ENCODE measurements around the gene FOXD3.
A peak's percentile ranks its signal among the peaks of the same experiment; 100 is the strongest.

FOXD3 gene

DNA sequence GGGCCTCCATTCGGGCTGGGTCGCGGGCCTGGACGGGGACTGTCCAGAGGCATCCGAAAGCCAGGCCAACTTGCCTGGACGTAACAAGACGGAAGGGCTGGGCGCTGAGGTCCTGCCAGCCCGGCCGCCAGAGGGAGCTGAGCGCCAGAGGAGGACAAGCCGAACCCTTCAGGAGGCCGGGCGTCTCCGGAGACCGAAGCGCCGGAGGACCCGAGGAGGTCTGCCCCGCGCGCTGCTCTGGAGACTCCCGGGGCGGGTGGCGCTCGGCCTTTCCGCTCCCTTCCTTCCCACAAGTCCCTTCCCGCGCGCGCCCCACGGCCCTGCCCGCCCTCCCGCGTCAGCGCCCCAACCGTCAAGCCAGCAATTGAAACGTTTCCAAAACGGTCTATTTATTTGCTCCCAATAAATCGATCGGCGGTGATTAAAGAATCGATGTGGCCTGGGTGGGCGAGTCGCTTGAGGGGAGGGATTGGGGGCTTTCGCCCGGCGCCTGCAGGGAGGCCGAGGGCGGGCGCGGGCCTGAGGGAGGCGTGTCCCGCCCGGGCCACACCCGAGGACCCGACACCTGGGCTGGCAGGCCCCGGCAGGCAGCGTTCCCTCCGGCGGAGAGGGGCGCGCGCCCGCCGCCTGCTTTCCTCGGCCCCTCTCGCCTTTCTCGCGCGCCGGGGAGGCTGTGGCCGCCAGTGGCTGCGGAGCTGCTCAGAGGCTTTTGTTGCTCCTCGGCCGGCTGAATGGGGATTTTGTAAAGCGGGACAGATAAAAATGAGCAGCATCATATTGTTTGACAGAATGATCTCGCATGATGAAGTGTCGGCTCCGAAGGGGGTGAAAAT is 5.2 kb upstream of the FOXD3 start:
- Mint-ChIP-seq H3K27ac (no peak overlapping the region), H3K27me3 (peaks cover 88% of the 10 kb centered on the region), H3K4me1 (ENCODE audit: low read depth) (peaks cover 53% of the 10 kb centered on the region), H3K9me3 (peaks cover 8% of the 10 kb centered on the region), H3K36me3 (ENCODE audit: low read depth) (no peaks in the 10 kb centered on the region), H3K4me3 (peak overlapping the region; percentile 71)
- intact Hi-C loops (cut with micrococcal nuclease): loop anchor here (1.0 kb wide), 1 partner anchor 124 kb away; no protein-coding TSS in a partner anchor

DNA sequence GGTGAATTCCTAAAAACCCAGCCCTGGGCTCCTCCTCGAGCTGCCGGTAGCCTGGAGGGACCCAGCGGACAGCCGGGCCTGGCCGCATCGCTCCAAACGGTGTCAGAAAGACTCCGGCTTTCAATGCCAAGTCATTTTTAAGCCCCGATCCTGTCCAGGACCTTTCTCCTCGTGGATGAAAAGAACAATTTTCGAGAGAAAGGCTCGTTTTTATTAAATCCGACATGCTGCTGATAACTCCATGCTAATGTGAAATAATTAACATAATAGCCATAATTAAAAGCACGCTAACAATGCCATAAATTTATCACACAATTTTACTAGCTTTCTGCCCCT is 4.6 kb upstream of the FOXD3 start:
- peaks cover 8% of the 10 kb centered on the region for H3K9me3 Mint-ChIP-seq
- no peak overlapping the region for H3K27ac Mint-ChIP-seq
- H3K4me1 Mint-ChIP-seq (ENCODE audit: low read depth): peaks cover 49% of the 10 kb centered on the region
- H3K36me3 Mint-ChIP-seq (ENCODE audit: low read depth): no peaks in the 10 kb centered on the region
- H3K27me3 Mint-ChIP-seq: peaks cover 89% of the 10 kb centered on the region
- intact Hi-C loops (cut with micrococcal nuclease): loop anchor here (1.0 kb wide), 1 partner anchor 124 kb away; no protein-coding TSS in a partner anchor
- H3K4me3 Mint-ChIP-seq: peak overlapping the region; percentile 56

DNA sequence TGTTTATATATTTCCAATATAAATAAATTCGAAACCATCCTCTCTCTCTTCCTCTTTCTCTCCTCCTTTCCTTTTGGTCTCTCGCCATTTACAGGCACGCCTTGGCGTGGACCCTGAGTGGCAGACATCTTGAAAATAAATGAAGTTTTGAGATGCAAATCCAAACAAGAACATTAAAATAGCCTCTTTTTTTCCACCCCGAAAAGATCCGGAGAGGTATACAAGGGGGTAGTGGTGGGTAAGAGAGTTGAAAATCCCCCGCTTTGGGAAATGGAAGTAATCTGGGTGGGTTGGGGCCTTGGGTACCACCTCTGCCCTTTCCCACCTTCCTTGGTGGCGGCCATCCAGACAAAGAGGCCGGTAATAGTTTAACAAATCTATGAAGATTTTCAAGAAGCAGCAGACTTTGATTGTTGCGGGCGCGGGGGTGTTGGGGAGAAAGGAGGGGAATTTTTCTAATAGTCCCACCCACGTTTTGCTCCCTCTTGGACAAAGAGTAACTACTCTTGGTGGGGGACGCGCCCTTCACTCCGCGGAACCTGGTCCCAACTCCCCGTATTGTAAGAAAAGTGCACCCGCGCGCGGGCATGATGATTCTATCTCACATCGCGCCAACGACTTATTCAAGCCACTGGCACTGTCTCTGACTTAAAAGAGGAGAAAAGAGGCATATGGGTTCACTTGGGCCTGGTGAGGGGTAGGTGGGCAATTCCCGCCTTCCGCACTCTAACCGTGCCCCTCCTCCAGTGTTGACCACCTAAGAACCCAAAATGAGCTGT is 4.0 kb upstream of the FOXD3 start:
- Mint-ChIP-seq H3K27ac (no peak overlapping the region), H3K36me3 (ENCODE audit: low read depth) (no peaks in the 10 kb centered on the region), H3K4me3 (no peak overlapping the region), H3K9me3 (peaks cover 8% of the 10 kb centered on the region), H3K27me3 (peaks cover 89% of the 10 kb centered on the region), H3K4me1 (ENCODE audit: low read depth) (peaks cover 50% of the 10 kb centered on the region)
- intact Hi-C loops (cut with micrococcal nuclease): no loop called here

DNA sequence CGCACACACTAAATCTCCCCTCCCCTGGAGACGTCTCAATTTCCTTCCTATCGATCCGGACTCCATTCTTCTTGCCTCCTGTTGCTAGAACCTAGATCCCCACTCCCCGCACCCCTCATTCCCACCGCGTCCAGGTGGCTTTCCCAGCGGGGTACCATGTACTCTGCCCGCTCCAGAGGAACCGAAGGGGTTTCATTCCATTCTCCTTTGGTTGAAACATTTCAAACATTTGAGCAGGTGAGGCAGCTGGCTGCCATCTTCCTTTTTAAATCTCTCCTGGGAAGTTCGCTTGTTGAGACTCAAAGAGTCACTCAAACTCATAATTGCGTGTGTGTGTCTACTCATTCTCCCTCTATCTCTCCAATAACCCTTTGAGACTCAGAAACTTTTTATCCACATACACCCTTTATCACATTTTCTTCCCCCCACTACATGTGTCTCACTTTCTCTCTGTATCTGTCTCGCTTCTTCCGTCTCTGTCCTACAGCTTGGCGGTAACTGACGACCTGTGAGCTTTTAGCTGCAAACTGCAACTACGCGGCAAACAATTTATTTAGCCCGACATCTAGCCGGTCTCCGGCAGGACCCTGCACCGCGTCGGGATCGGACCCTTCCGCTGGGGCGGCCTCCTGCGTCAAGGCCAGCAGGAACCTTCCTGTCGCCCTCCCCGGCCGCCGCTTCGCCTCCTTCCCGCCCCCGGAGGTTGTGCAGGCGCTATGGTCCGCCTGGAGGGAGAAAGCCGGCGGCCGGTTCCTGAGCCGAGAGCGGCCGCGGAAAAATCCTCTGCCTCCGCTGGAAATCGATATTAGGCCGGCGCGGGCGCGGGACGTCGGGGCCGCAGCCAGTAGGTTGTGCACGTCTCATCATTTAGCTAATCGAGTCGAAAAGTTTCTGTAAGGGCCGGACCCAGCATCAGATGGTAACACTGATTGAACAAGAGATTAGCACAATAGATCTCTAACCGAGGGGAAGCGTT is 3.0 kb upstream of the FOXD3 start:
- peak overlapping the region; percentile 55 for H3K4me3 Mint-ChIP-seq
- H3K36me3 Mint-ChIP-seq (ENCODE audit: low read depth): no peaks in the 10 kb centered on the region
- peaks cover 48% of the 10 kb centered on the region for H3K4me1 Mint-ChIP-seq (ENCODE audit: low read depth)
- no peak overlapping the region for H3K27ac Mint-ChIP-seq
- intact Hi-C loops (cut with micrococcal nuclease): loop anchor here (5.0 kb wide), 1 partner anchor 48 kb away; the partner anchor contains the start of gene ALG6
- H3K9me3 Mint-ChIP-seq: peaks cover 8% of the 10 kb centered on the region
- peaks cover 86% of the 10 kb centered on the region for H3K27me3 Mint-ChIP-seq

DNA sequence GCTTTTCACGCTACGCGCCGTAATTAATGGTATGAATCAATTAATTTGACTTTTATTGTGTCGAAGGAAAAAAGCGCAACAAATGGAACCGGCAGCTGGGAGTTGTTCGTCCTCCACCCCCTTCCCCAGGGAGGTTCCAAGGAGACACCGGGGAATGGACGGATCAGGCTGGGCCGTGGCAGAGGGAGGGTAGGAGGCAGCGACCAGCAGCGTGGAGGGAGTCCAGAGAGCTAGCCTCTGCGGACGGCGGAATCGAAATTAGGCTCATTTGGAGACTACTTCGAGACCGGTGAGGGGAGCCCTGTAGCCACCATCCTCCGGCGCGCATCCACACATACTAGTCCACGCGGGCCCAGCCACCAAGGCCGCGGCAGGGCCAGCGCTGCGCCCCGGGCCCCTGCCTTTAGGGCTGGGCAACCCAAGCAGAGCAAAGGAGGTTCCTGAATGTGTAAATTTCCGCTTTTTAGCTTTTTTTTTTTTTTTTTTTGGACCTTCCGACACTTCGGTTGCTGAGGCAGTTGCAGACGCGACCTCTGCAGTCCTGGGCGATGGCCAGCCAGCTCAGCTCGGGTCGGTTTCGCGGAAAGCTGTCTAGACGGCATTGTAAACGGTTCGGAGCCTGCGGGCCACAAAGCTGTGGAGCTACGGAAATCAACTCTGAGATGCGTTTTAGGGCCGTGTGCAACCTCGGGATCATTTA is 2.2 kb upstream of the FOXD3 start:
- peak overlapping the region; percentile 55 for H3K4me3 Mint-ChIP-seq
- intact Hi-C loops (cut with micrococcal nuclease): loop anchor here (5.0 kb wide), 1 partner anchor 47 kb away; the partner anchor contains the start of gene ALG6
- peaks cover 8% of the 10 kb centered on the region for H3K9me3 Mint-ChIP-seq
- no peaks in the 10 kb centered on the region for H3K36me3 Mint-ChIP-seq (ENCODE audit: low read depth)
- no peak overlapping the region for H3K27ac Mint-ChIP-seq
- H3K4me1 Mint-ChIP-seq (ENCODE audit: low read depth): peaks cover 51% of the 10 kb centered on the region
- peaks cover 84% of the 10 kb centered on the region for H3K27me3 Mint-ChIP-seq

DNA sequence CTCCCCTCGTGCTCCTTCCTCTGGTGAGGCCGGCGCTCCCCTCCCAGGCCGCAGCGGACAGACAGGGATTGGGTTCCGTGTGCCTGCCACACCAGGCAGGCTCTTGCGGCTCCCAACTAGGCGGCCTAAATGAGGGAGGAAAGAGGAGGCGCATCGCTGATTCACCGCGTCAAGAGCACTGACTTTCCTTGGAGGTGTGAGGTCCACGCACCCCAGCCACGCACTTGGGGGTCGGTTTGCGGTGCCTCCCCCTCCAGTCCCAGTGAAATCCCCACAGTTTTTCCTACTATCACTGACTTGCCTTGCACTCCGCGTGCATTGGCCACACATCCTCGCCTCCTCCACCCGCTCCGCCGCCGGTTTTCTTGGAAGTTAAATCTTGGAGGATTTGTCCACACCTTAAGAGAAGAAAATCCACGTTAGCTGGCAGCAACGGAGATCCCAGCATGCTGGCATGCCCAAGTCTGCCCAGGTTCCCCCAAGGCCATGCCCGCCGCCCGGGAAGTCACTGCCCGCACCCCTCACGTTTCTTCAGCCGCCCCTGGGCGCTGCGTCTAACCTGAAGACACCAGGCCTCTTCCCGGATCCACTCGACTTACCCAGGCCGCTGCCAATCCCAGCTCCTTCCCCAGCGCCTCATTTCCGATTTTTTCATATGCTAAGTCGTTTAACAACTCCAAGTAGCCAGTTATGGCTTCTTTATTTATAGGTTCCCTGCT is 1.1 kb upstream of the FOXD3 start:
- intact Hi-C loops (cut with micrococcal nuclease): loop anchor here (5.0 kb wide), 1 partner anchor 46 kb away; the partner anchor contains the start of gene ALG6
- H3K27me3 Mint-ChIP-seq: peaks cover 81% of the 10 kb centered on the region
- peak overlapping the region; percentile 54 for H3K27ac Mint-ChIP-seq
- H3K4me3 Mint-ChIP-seq: peak overlapping the region; percentile 71
- peaks cover 51% of the 10 kb centered on the region for H3K4me1 Mint-ChIP-seq (ENCODE audit: low read depth)
- H3K36me3 Mint-ChIP-seq (ENCODE audit: low read depth): no peaks in the 10 kb centered on the region
- H3K9me3 Mint-ChIP-seq: peaks cover 8% of the 10 kb centered on the region

DNA sequence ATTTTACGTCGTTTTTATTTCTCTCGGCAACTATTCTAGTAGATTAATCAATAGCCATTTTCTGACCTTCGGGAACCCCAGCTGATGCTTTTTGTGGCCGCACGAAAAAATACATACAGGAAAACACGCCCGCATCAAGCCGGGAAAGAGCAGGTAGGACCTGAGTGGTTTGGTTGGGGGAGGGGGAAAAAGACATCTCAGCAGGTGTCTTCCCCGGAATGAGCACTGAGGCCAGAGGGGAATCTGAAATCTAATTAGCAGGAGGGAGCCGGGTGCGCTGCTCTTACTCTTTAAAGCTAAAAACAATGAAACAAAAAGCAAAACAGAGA is 618 bp upstream of the FOXD3 start:
- peaks cover 51% of the 10 kb centered on the region for H3K4me1 Mint-ChIP-seq (ENCODE audit: low read depth)
- H3K27me3 Mint-ChIP-seq: peaks cover 81% of the 10 kb centered on the region
- H3K9me3 Mint-ChIP-seq: peaks cover 8% of the 10 kb centered on the region
- peak overlapping the region; percentile 71 for H3K4me3 Mint-ChIP-seq
- intact Hi-C loops (cut with micrococcal nuclease): loop anchor here (5.0 kb wide), 1 partner anchor 46 kb away; the partner anchor contains the start of gene ALG6
- H3K36me3 Mint-ChIP-seq (ENCODE audit: low read depth): no peaks in the 10 kb centered on the region
- peak overlapping the region; percentile 54 for H3K27ac Mint-ChIP-seq

DNA sequence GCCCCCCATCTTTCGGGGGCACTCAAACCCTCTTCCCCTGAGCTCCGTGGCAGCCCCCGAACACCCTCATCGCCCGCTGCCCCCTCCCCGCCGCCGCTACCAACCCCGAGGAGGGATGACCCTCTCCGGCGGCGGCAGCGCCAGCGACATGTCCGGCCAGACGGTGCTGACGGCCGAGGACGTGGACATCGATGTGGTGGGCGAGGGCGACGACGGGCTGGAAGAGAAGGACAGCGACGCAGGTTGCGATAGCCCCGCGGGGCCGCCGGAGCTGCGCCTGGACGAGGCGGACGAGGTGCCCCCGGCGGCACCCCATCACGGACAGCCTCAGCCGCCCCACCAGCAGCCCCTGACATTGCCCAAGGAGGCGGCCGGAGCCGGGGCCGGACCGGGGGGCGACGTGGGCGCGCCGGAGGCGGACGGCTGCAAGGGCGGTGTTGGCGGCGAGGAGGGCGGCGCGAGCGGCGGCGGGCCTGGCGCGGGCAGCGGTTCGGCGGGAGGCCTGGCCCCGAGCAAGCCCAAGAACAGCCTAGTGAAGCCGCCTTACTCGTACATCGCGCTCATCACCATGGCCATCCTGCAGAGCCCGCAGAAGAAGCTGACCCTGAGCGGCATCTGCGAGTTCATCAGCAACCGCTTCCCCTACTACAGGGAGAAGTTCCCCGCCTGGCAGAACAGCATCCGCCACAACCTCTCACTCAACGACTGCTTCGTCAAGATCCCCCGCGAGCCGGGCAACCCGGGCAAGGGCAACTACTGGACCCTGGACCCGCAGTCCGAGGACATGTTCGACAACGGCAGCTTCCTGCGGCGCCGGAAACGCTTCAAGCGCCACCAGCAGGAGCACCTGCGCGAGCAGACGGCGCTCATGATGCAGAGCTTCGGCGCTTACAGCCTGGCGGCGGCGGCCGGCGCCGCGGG is 837 bp downstream of the FOXD3 start:
- H3K27me3 Mint-ChIP-seq: peaks cover 83% of the 10 kb centered on the region

DNA sequence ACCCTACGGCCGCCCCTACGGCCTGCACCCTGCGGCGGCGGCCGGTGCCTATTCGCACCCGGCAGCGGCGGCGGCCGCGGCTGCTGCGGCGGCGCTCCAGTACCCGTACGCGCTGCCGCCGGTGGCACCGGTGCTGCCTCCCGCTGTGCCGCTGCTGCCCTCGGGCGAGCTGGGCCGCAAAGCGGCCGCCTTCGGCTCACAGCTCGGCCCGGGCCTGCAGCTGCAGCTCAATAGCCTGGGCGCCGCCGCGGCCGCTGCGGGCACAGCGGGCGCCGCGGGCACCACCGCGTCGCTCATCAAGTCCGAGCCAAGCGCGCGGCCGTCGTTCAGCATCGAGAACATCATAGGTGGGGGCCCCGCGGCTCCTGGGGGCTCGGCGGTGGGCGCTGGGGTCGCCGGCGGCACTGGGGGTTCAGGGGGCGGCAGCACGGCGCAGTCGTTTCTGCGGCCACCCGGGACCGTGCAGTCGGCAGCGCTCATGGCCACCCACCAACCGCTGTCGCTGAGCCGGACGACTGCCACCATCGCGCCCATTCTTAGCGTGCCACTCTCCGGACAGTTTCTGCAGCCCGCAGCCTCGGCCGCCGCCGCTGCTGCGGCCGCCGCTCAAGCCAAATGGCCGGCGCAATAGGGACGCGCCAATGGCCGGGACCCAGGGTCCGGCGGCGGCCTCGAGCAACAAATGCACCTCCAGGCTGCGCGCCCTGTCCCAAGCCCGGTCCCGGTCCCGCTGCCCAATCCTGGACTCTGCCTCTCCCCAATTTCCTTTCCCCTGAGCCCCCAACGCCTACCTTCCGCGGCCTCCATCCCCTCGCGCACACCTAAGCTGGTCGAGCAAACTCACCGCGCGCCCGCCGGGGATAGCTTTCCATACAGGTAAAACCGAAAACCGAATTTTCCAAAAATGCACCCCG is 1.8 kb downstream of the FOXD3 start:
- Mint-ChIP-seq H3K9me3 (peaks cover 3% of the 10 kb centered on the region), H3K36me3 (ENCODE audit: low read depth) (no peaks in the 10 kb centered on the region), H3K27me3 (peaks cover 83% of the 10 kb centered on the region), H3K4me1 (ENCODE audit: low read depth) (peaks cover 52% of the 10 kb centered on the region), H3K27ac (no peak overlapping the region), H3K4me3 (no peak overlapping the region)
- intact Hi-C loops (cut with micrococcal nuclease): loop anchor here (5.0 kb wide), 1 partner anchor 43 kb away; the partner anchor contains the start of gene ALG6

More for the DNA sequence above, 837 bp downstream of the FOXD3 start:
- intact Hi-C loops (cut with micrococcal nuclease): loop anchor here (5.0 kb wide), 1 partner anchor 44 kb away; the partner anchor contains the start of gene ALG6
- H3K9me3 Mint-ChIP-seq: peaks cover 8% of the 10 kb centered on the region
- peak overlapping the region; percentile 71 for H3K4me3 Mint-ChIP-seq
- H3K4me1 Mint-ChIP-seq (ENCODE audit: low read depth): peaks cover 54% of the 10 kb centered on the region
- H3K36me3 Mint-ChIP-seq (ENCODE audit: low read depth): no peaks in the 10 kb centered on the region
- H3K27ac Mint-ChIP-seq: no peak overlapping the region

DNA sequence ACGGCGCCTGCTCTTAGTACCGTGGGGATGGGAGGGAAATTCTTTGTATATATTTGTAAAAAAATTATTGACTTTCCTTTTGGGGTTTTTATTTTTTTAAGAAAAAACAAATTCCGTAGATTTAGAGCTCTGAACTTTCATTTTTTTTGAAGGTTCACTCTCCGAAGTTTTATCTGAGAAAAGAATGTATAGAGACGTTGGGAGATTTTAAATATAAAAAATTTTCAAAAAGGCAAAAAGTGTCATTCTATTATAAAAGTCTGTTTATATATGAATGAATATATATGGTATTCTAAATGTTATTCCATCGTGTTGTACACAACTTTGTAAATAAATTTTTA is 2.4 kb downstream of the FOXD3 start:
- no peaks in the 10 kb centered on the region for H3K9me3 Mint-ChIP-seq
- intact Hi-C loops (cut with micrococcal nuclease): loop anchor here (5.0 kb wide), 2 partner anchors 43 to 213 kb away; partner anchors contain the start of gene ALG6

More for the DNA sequence above, 2.4 kb downstream of the FOXD3 start:
- no peak overlapping the region for H3K27ac Mint-ChIP-seq
- no peaks in the 10 kb centered on the region for H3K36me3 Mint-ChIP-seq (ENCODE audit: low read depth)
- peaks cover 83% of the 10 kb centered on the region for H3K27me3 Mint-ChIP-seq
- peaks cover 52% of the 10 kb centered on the region for H3K4me1 Mint-ChIP-seq (ENCODE audit: low read depth)
- no peak overlapping the region for H3K4me3 Mint-ChIP-seq

Data from dendritic cell treated with granulocyte-macrophage colony-stimulating factor and Interleukin-4, amounts not matched to agents 40 ng/mL and 50 ng/mL, for 4 days (primary cell).